Activated CD8-positive, alpha-beta T cell treated with anti-CD3 and anti-CD28 coated beads for 36 hours (primary cell): ENCODE data around the gene IL36G. TPM values are rescaled to one million over a fixed set of nuclear protein-coding genes. Genes with fewer than 3 reads are reported as not detected.

Experiments
- ATAC-seq: fragments of 200-7000 bp; cut with Tn5 transposase; one replicate; pipeline ENCODE4 v1.10.0; 2021; ENCODE audit warnings: mild to moderate bottlenecking, moderate library complexity
- CTCF ChIA-PET: fragments of 350-600 bp; sonication (Branson Sonifier 250); formaldehyde crosslinking; loops from one replicate; lab custom pipeline; 2021; ENCODE audit warnings: antibody characterized with exemption; lab: Charles Lee
- POLR2A ChIA-PET: fragments of 350-600 bp; sonication (Branson Sonifier 250); formaldehyde crosslinking; loops from one replicate; lab custom pipeline; 2021; ENCODE audit warnings: antibody characterized with exemption; lab: Charles Lee
- DNase-seq: peaks from one replicate; pipeline ENCODE4 v3.0.0-alpha.2; 2020
- H3K27ac Mint-ChIP-seq: one replicate; pipeline ENCODE4 v1.8.0; 2021; ENCODE audit warnings: mild to moderate bottlenecking, mixed read lengths
- H3K27me3 Mint-ChIP-seq: one replicate; pipeline ENCODE4 v1.8.0; 2021; ENCODE audit warnings: mixed read lengths
- H3K36me3 Mint-ChIP-seq: one replicate; pipeline ENCODE4 v1.8.0; 2021; ENCODE audit warnings: low read depth, mixed read lengths
- H3K4me1 Mint-ChIP-seq: one replicate; pipeline ENCODE4 v1.8.0; 2021; ENCODE audit warnings: low read depth, mixed read lengths
- H3K4me3 Mint-ChIP-seq: one replicate; pipeline ENCODE4 v1.8.0; 2021; ENCODE audit warnings: mild to moderate bottlenecking, moderate library complexity, mixed read lengths
- H3K9me3 Mint-ChIP-seq: one replicate; pipeline ENCODE4 v1.8.0; 2021; ENCODE audit warnings: mixed read lengths
- CTCF ChIP-seq: fragments of 200-600 bp; IDR thresholded peaks from one replicate; pipeline ENCODE4 v1.8.0; 2022; ENCODE audit warnings: antibody characterized with exemption, mild to moderate bottlenecking
- intact Hi-C: fragments of 100-400 bp; cut with micrococcal nuclease; formaldehyde crosslinking; loops from one replicate; pipeline ENCODE4 v1.10.0; 2022
- total RNA-seq, 2 experiments: library from RNA; stranded (reverse); gene quantifications; one replicate each; pipeline ENCODE4 v1.2.3, GENCODE V29; 2021

IL36G gene
- total RNA-seq, 2 experiments from 2014 or later: not detected

- no peak overlapping the region for H3K27ac Mint-ChIP-seq
- H3K9me3 Mint-ChIP-seq: no peaks in the 10 kb centered on the region
- no peaks in the 10 kb centered on the region for H3K27me3 Mint-ChIP-seq
- intact Hi-C loops: no loop called here
- CTCF ChIA-PET: interaction anchor here (4.3 kb wide), 1 partner anchor 15 kb away, joined by 37 read pairs; no protein-coding TSS in a partner anchor
- DNase-seq (no peak), ATAC-seq (no peak)
- no peaks in the 10 kb centered on the region for H3K36me3 Mint-ChIP-seq
- H3K4me1 Mint-ChIP-seq: no peaks in the 10 kb centered on the region
- H3K4me3 Mint-ChIP-seq: no peak overlapping the region
- no peak for TF ChIP-seq CTCF
- POLR2A ChIA-PET: no interaction called here
Observed at GRCh38 chr2:112957511-112957910, 20.3 kb upstream of the IL36G start.

- ATAC-seq: peak; percentile 91
- no peaks in the 10 kb centered on the region for H3K9me3 Mint-ChIP-seq
- DNase-seq: peak; percentile 45
- ChIA-PET POLR2A (no interaction called here), CTCF (interaction anchor here (0.6 to 6.1 kb wide), 24 partner anchors 9 to 233 kb away, joined by 3 to 58 read pairs (median 4); no protein-coding TSS in a partner anchor)
- no peaks in the 10 kb centered on the region for H3K36me3 Mint-ChIP-seq
- TF ChIP-seq CTCF: peak; percentile 88
- H3K27ac Mint-ChIP-seq: no peak overlapping the region
- no peaks in the 10 kb centered on the region for H3K27me3 Mint-ChIP-seq
- no peaks in the 10 kb centered on the region for H3K4me1 Mint-ChIP-seq
- intact Hi-C loops: no loop called here
- H3K4me3 Mint-ChIP-seq: no peak overlapping the region
Observed at GRCh38 chr2:112958428-112959108, 19.2 kb upstream of the IL36G start.

- CTCF ChIA-PET: interaction anchor here (0.6 to 6.1 kb wide), 24 partner anchors 8 to 234 kb away, joined by 3 to 58 read pairs (median 4); no protein-coding TSS in a partner anchor
- DNase-seq: no peak
- H3K27me3 Mint-ChIP-seq: no peaks in the 10 kb centered on the region
Observed at GRCh38 chr2:112959109-112959812, 18.5 kb upstream of the IL36G start.

GRCh38 chr2:112960230-112960825, 17.5 kb upstream of the IL36G start:
- Mint-ChIP-seq H3K9me3 (no peaks in the 10 kb centered on the region), H3K4me3 (no peak overlapping the region), H3K4me1 (no peaks in the 10 kb centered on the region), H3K36me3 (no peaks in the 10 kb centered on the region), H3K27me3 (no peaks in the 10 kb centered on the region), H3K27ac (no peak overlapping the region)
- CTCF ChIA-PET: interaction anchor here (0.8 to 6.1 kb wide), 10 partner anchors 8 to 211 kb away, joined by 3 to 58 read pairs (median 4); no protein-coding TSS in a partner anchor
- no peak for TF ChIP-seq CTCF
- POLR2A ChIA-PET: interaction anchor here (0.9 kb wide), 1 partner anchor 19 kb away, joined by 3 read pairs; no protein-coding TSS in a partner anchor
- no peak for DNase-seq
- intact Hi-C loops: no loop called here
- no peak for ATAC-seq

More at GRCh38 chr2:112959109-112959812, 18.5 kb upstream of the IL36G start:
- TF ChIP-seq CTCF: peak; percentile 50
- H3K9me3 Mint-ChIP-seq: no peaks in the 10 kb centered on the region
- ATAC-seq: no peak
- no peak overlapping the region for H3K27ac Mint-ChIP-seq
- no peaks in the 10 kb centered on the region for H3K4me1 Mint-ChIP-seq
- intact Hi-C loops: no loop called here
- no peak overlapping the region for H3K4me3 Mint-ChIP-seq
- POLR2A ChIA-PET: no interaction called here
- H3K36me3 Mint-ChIP-seq: no peaks in the 10 kb centered on the region
